K562 (cell line): ENCODE measurements around the gene FAM78A. TPM values are rescaled to one million over a fixed set of nuclear protein-coding genes. Genes with fewer than 3 reads are reported as not detected.
A peak's percentile ranks its signal among the peaks of the same experiment; 100 is the strongest.
"Not testable (repeated sequence)": the region's sequence is repeated elsewhere in the genome, so short reads cannot be mapped to it uniquely, and the experiment has no call there.

Experiments
- ATAC-seq: fragments of 200-7000 bp; cut with Tn5 transposase; 3 replicates; pipeline ENCODE4 v1.9.1; 2020; ENCODE audit warnings: moderate library complexity
- BruUV-seq: library from RNA; stranded (reverse); fragments of 400-500 nt; replicated peaks from 2 replicates; lab custom pipeline; 2021; lab: Mats Ljungman, UMichigan
- CTCF ChIA-PET: fragments of 300-600 bp; formaldehyde crosslinking; extraction: SDS; loops from one replicate; lab custom pipeline; 2021; ENCODE audit warnings: low intra/inter-chr PET ratio; lab: Yijun Ruan, JAX
- POLR2A ChIA-PET: fragments of 300-600, 350-650 bp; sonication (Branson Sonifier 250); formaldehyde crosslinking; extraction: SDS; loops from one replicate; lab custom pipeline; 2021; ENCODE audit warnings: antibody characterized with exemption, inconsistent platforms; lab: Yijun Ruan, JAX
- DNase-seq, 4 experiments: peaks; one replicate each; pipeline versions ENCODE4 v3.0.0 to v3.0.0-alpha.2; 2011 to 2018; ENCODE audit warnings: low spot score in 3 of 4, mixed read lengths in 3 of 4; ENCODE audit errors: extremely low read depth in 1 of 4
- FAIRE-seq: peaks from 2 replicates; lab custom pipeline; 2011; peaks lifted over from hg19 to GRCh38; lab: Jason Lieb, UNC
- H2AFZ ChIP-seq: 2 replicates; pipeline ENCODE4 v1.6.0; 2011; ENCODE audit warnings: low read depth, low read length, control low read depth, inconsistent platforms
- H3K27ac ChIP-seq: fragments of 200-600 bp; 3 replicates; pipeline ENCODE4 v1.8.0; 2011; ENCODE audit warnings: low read depth, mild to moderate bottlenecking, control low read depth, inconsistent platforms, low read length, moderate library complexity, mixed read lengths; ENCODE audit errors: extremely low read depth
- H3K27me3 ChIP-seq, 2 experiments: fragments of 300-600 bp in 1 of 2; 2 replicates in 1 of 2; 3 replicates in 1 of 2; pipeline versions ENCODE4 v1.6.0 to v1.8.0; 2011; ENCODE audit warnings: inconsistent platforms in 2 of 2, low read length in 2 of 2, mild to moderate bottlenecking in 1 of 2, mixed read lengths in 1 of 2, moderate library complexity in 1 of 2; ENCODE audit not compliant: control insufficient read depth in 2 of 2, insufficient read depth in 2 of 2
- H3K36me3 ChIP-seq: fragments of 300-600 bp; 3 replicates; pipeline ENCODE4 v1.8.0; 2011; ENCODE audit warnings: mild to moderate bottlenecking, low read length, inconsistent platforms; ENCODE audit not compliant: control insufficient read depth, insufficient read depth
- H3K4me1 ChIP-seq, 2 experiments: fragments of 200-600 bp in 1 of 2; replicated peaks in 1 of 2; 2 replicates in 1 of 2; 3 replicates in 1 of 2; pipeline versions ENCODE4 v1.5.1 to v1.8.0; 2011; ENCODE audit warnings: inconsistent platforms in 2 of 2, low read length in 2 of 2, mild to moderate bottlenecking in 1 of 2, mixed read lengths in 1 of 2, moderate library complexity in 1 of 2; ENCODE audit not compliant: control insufficient read depth in 2 of 2, insufficient read depth in 2 of 2
- H3K4me2 ChIP-seq: 2 replicates; pipeline ENCODE4 v1.6.1; 2011; ENCODE audit warnings: low read length, control low read depth, inconsistent platforms, mixed read lengths; ENCODE audit not compliant: insufficient read depth
- H3K4me3 ChIP-seq: fragments of 200-600 bp; sonication (generic), shearing (Covaris generic); 2 replicates; pipeline ENCODE4 v1.5.1; 2016; ENCODE audit warnings: control low read depth, inconsistent platforms
- H3K79me2 ChIP-seq: fragments of 200-600 bp; 3 replicates; pipeline ENCODE4 v1.8.0; 2011; ENCODE audit warnings: low read length, inconsistent platforms; ENCODE audit not compliant: control insufficient read depth, insufficient read depth
- H3K9ac ChIP-seq, 2 experiments: 2 replicates each; pipeline versions ENCODE4 v1.6.0 to v1.6.1; 2011; ENCODE audit warnings: low read depth in 2 of 2, low read length in 2 of 2, control low read depth in 1 of 2, inconsistent platforms in 1 of 2, mild to moderate bottlenecking in 1 of 2, mixed read lengths in 1 of 2; ENCODE audit not compliant: insufficient read depth in 1 of 2
- H3K9me1 ChIP-seq: one replicate; pipeline ENCODE4 v1.6.0; 2011; ENCODE audit warnings: inconsistent platforms, mild to moderate bottlenecking, low read length, moderate library complexity; ENCODE audit not compliant: control insufficient read depth, insufficient read depth
- H3K9me3 ChIP-seq: replicated peaks from 2 replicates; pipeline ENCODE4 v1.5.1; 2011; ENCODE audit warnings: low read depth, low read length, inconsistent platforms; ENCODE audit not compliant: control insufficient read depth, insufficient read depth
- H4K20me1 ChIP-seq: replicated peaks from 2 replicates; pipeline ENCODE4 v1.6.1; 2011; ENCODE audit warnings: low read length, inconsistent platforms, mixed read lengths; ENCODE audit not compliant: control insufficient read depth, insufficient read depth
- HMGXB4 ChIP-seq: sonication (generic); formaldehyde crosslinking; IDR thresholded peaks from 2 replicates; pipeline ENCODE4 v1.8.1; 2023; ENCODE audit warnings: mild to moderate bottlenecking, missing genetic modification reagents
- WGBS: fragments of 100-300 bp; shearing (Covaris generic); methylation state at CpG from one replicate; pipeline ENCODE4 v1.1.6; 2016; ENCODE audit warnings: low coverage, mixed read lengths; ENCODE audit not compliant: insufficient coverage; ENCODE audit errors: missing lambda C conversion rate; 5-methylcytosine and 5-hydroxymethylcytosine counted together
- in situ Hi-C: fragments of 300-500 bp; cut with MboI; formaldehyde crosslinking; loops from 4 replicates; pipeline ENCODE4 v1.15.0; 2018; ENCODE audit warnings: inconsistent platforms, mixed read lengths
- intact Hi-C: fragments of 100-400 bp; cut with micrococcal nuclease; formaldehyde crosslinking; loops from 2 replicates; pipeline ENCODE4 v1.14.2; 2022
- polyA plus RNA-seq, 8 experiments: library from polyadenylated mRNA; depleted of rRNA in 4 of 8; stranded (reverse) in 5 of 8; unstranded in 3 of 8; fragments of >200 nt; fragmentation: Nextera tagmentation in 2 of 8; fragmentation: Illumina TruSeq in 1 of 8; extraction: Ambion mirVana in 2 of 8; extraction: Trizol in 1 of 8; gene quantifications; 2 replicates each; pipeline versions ENCODE4 v1.2.1 to v1.2.3, GENCODE V29; 2011 to 2014; ENCODE audit warnings: inconsistent platforms in 1 of 8, missing spikeins in 1 of 8
- total RNA-seq, 7 experiments: library from RNA; depleted of rRNA in 6 of 7; stranded (reverse); fragments of >200 nt in 6 of 7; fragmentation: Illumina TruSeq in 2 of 7; extraction: Trizol in 2 of 7; gene quantifications; 2 replicates each; pipeline versions ENCODE4 v1.2.1 to v1.2.3, GENCODE V29; 2011 to 2021; ENCODE audit warnings: low replicate concordance in 1 of 7

FAM78A gene
- total and polyA plus RNA-seq, 9 of the 15 experiments (the other 6 are each of a cell fraction or from before 2014, with no cell fraction given): 0.56 to 103 (median 55.2) TPM

- H3K4me2 ChIP-seq, H3K4me3 ChIP-seq, H2AFZ ChIP-seq, H3K27ac ChIP-seq, H3K9me3 ChIP-seq, ATAC-seq, H3K9ac ChIP-seq, FAIRE-seq, in situ Hi-C loops, BruUV-seq, DNase-seq: not testable (repeated sequence)
- POLR2A ChIA-PET: interaction anchor here (0.7 to 14.6 kb wide), 4 partner anchors 9 to 82 kb away, joined by 3 to 338 read pairs (median 12); no protein-coding TSS in a partner anchor
- Histone ChIP-seq H4K20me1 (peaks cover 27% of the 10 kb centered on the region), H3K9me1 (peaks cover 17% of the 10 kb centered on the region), H3K36me3 (peaks cover 87% of the 10 kb centered on the region), H3K4me1 (peaks cover 0 to 50% of the 10 kb centered on the region in 2 experiments; a peak in 3 of 5 replicates)
- 0 out of 2 replicates have a peak, but pooled peaks have one; percentile 4 for TF ChIP-seq HMGXB4 (CRISPR knock-in tag)
- TF ChIP-seq, all 486 proteins: peak for 1; not testable (repeated sequence) for 485
- intact Hi-C loops, CTCF ChIA-PET, H3K27me3 ChIP-seq: not testable (repeated sequence)
- 64% methylated on average over 5 of the region's 5 CpGs for WGBS
- peaks cover 46% of the 10 kb centered on the region for H3K79me2 ChIP-seq
Observed at GRCh38 chr9:131263033-131263343, 13.3 kb downstream of the FAM78A start.
